Activated CD8-positive, alpha-beta memory T cell treated with anti-CD3 and anti-CD28 coated beads for 4 hours (primary cell): ENCODE data around the gene CFAP61.

ENCODE experiments used
- DNase-seq, 2 donors: peaks; one replicate each; pipeline ENCODE4 v3.0.0-alpha.2; 2020; ENCODE audit warnings: low read depth in 2 of 2

CFAP61 gene

GRCh38 chr20:20273286-20273685 lies 221.0 kb downstream of the CFAP61 start:
- no peak for DNase-seq

GRCh38 chr20:20274821-20275220 lies 222.5 kb downstream of the CFAP61 start:
- no peak for DNase-seq

- DNase-seq: no peak
Observed at GRCh38 chr20:20275636-20276035, 223.3 kb downstream of the CFAP61 start.

GRCh38 chr20:20276811-20277530 lies 224.6 kb downstream of the CFAP61 start:
- DNase-seq: no peak

GRCh38 chr20:20277894-20278335 lies 225.6 kb downstream of the CFAP61 start:
- no peak for DNase-seq

- no peak for DNase-seq
Observed at GRCh38 chr20:20286061-20286460, 233.7 kb downstream of the CFAP61 start.

GRCh38 chr20:20289331-20289730 lies 237.0 kb downstream of the CFAP61 start:
- no peak for DNase-seq

GRCh38 chr20:20292472-20292871 lies 240.1 kb downstream of the CFAP61 start:
- DNase-seq: no peak

- no peak for DNase-seq
Observed at GRCh38 chr20:20293141-20293540, 240.8 kb downstream of the CFAP61 start.

GRCh38 chr20:20293691-20294385 lies 241.5 kb downstream of the CFAP61 start:
- DNase-seq: no peak

- no peak for DNase-seq
Observed at GRCh38 chr20:20295621-20296498, 243.5 kb downstream of the CFAP61 start.

GRCh38 chr20:20297181-20297580 lies 244.8 kb downstream of the CFAP61 start:
- no peak for DNase-seq

GRCh38 chr20:20297752-20298151 lies 245.4 kb downstream of the CFAP61 start:
- no peak for DNase-seq

GRCh38 chr20:20299904-20300303 lies 247.6 kb downstream of the CFAP61 start:
- no peak for DNase-seq

- no peak for DNase-seq
Observed at GRCh38 chr20:20303320-20303719, 251.0 kb downstream of the CFAP61 start.

GRCh38 chr20:20303742-20304141 lies 251.4 kb downstream of the CFAP61 start:
- DNase-seq: no peak

- DNase-seq: no peak
Observed at GRCh38 chr20:20304942-20305341, 252.6 kb downstream of the CFAP61 start.

GRCh38 chr20:20312562-20312961 lies 260.2 kb downstream of the CFAP61 start:
- no peak for DNase-seq

- no peak for DNase-seq
Observed at GRCh38 chr20:20317195-20317594, 264.9 kb downstream of the CFAP61 start.

GRCh38 chr20:20317621-20318364 lies 265.5 kb downstream of the CFAP61 start:
- DNase-seq: no peak

GRCh38 chr20:20318365-20319161 lies 266.2 kb downstream of the CFAP61 start:
- DNase-seq: no peak
